ENCODE measurements around the gene COL3A1.

Gene COL3A1

DNA sequence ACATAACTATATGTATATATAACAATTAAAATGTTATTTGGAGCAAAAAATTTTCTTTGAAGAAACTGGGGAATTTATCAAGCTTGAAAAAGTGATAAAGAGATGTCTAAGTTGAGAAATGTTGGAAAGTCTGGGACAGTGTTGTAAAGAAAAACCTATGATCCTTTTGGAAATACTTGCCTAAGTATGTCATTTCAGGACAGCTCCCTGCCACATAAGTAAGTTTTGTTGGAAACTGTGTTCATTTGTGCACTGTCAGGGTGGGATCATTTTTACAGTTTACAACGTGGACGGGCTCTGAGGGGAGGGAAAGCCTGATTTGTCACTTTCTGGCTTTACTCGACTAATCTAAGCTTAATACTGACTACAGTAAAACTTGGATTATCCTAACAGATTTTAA lies 10.4 kb upstream of the COL3A1 start:
- peaks cover 5% of the 10 kb centered on the region for H3K4me1 ChIP-seq (ENCODE audit: insufficient read depth, low read length)
- no peaks in the 10 kb centered on the region for H3K27me3 ChIP-seq (ENCODE audit: control insufficient read depth in 1 of 2, insufficient read depth in 2 of 2, low read length in 2 of 2)
- no peak overlapping the region for H3K9ac ChIP-seq (ENCODE audit: low read length)
- H3K36me3 ChIP-seq (ENCODE audit: insufficient read depth, low read length): no peaks in the 10 kb centered on the region
- no peak overlapping the region for H3K27ac ChIP-seq (ENCODE audit: low read depth, low read length)
- H3K9me3 ChIP-seq (ENCODE audit: low read length): no peaks in the 10 kb centered on the region
- no peak overlapping the region for H3K4me3 ChIP-seq (ENCODE audit: low read depth in 1 of 2, low read length in 2 of 2)

DNA sequence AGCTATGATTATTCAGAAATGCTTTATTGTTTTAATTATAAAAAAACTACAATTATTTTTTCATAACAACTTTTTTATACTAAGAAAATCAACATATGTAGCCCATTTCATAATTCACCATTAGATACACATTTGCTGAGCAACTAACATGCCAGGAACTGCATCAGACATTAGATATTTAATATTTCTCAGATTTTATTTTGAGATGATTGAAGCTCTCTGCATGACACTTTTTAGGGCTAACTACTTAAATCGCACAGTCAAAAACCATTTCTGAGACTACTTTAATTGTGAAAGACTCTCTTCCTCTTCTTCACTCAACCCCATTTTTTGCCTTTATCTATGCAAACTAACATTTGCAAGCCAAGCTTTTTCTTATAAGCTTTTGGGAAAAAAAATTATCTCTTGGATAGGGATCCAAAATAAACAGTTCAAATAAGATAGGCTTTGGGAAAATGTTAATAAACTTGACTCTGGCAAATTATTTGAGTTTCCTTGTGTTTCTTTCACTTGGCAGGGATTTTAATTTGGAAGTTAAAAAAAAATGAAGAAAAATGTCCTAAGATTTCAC lies 9.1 kb upstream of the COL3A1 start:
- Histone ChIP-seq H3K36me3 (ENCODE audit: insufficient read depth, low read length) (no peaks in the 10 kb centered on the region), H3K9ac (ENCODE audit: low read length) (no peak overlapping the region), H3K4me1 (ENCODE audit: insufficient read depth, low read length) (peaks cover 11% of the 10 kb centered on the region), H3K4me3 (ENCODE audit: low read depth in 1 of 2, low read length in 2 of 2) (no peak overlapping the region), H3K27me3 (ENCODE audit: control insufficient read depth in 1 of 2, insufficient read depth in 2 of 2, low read length in 2 of 2) (no peaks in the 10 kb centered on the region), H3K27ac (ENCODE audit: low read depth, low read length) (no peak overlapping the region), H3K9me3 (ENCODE audit: low read length) (no peaks in the 10 kb centered on the region)

DNA sequence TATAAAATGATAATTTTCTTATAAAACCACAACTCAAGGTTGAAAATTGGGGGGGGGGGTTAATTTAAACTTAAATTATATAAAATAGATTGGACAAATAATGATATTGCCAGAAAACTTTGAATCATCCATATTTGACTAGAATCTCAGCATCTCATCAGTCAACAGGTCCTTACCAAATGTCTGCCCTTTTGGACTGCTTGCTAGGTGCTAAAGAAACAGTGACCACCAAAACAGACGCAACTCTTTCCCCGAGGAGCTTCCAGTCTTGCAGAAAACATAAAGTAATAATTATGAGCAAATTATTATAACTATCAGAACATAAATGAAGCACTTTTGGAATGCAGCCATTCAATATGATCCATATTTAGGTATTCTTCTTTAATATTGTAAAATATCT lies 8.6 kb upstream of the COL3A1 start:
- Histone ChIP-seq H3K9me3 (ENCODE audit: low read length) (no peaks in the 10 kb centered on the region), H3K27ac (ENCODE audit: low read depth, low read length) (no peak overlapping the region)

DNA sequence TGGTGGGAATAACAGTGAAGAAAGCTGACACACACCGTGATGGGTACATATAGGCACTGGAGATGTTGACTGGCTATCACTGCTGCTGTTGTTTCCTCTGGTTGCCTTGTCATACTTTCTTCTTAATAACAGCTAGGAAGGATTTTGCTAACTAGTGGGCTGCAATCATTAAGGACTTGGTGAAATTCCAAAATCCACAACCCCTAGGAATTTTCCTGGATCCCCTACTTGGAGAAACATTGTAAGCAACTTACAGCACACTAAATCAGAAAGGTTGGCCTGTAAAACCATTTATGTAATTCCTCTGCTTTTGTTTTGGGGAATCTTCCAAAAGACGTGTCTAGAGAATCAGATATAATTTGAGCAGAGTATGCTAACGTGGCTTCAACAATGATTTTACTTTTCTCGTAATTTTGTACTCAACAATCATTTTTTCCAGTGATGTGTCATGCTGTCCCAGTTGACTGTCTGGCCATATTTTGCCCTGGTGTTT lies 8.0 kb upstream of the COL3A1 start:
- Histone ChIP-seq H3K4me1 (ENCODE audit: insufficient read depth, low read length) (peaks cover 15% of the 10 kb centered on the region), H3K27me3 (ENCODE audit: control insufficient read depth in 1 of 2, insufficient read depth in 2 of 2, low read length in 2 of 2) (no peaks in the 10 kb centered on the region), H3K36me3 (ENCODE audit: insufficient read depth, low read length) (no peaks in the 10 kb centered on the region), H3K9me3 (ENCODE audit: low read length) (no peaks in the 10 kb centered on the region), H3K27ac (ENCODE audit: low read depth, low read length) (no peak overlapping the region), H3K9ac (ENCODE audit: low read length) (no peak overlapping the region), H3K4me3 (ENCODE audit: low read depth in 1 of 2, low read length in 2 of 2) (no peak overlapping the region)

More for the DNA sequence above, 8.6 kb upstream of the COL3A1 start:
- Histone ChIP-seq H3K27me3 (ENCODE audit: control insufficient read depth in 1 of 2, insufficient read depth in 2 of 2, low read length in 2 of 2) (no peaks in the 10 kb centered on the region), H3K4me1 (ENCODE audit: insufficient read depth, low read length) (peaks cover 11% of the 10 kb centered on the region), H3K9ac (ENCODE audit: low read length) (no peak overlapping the region), H3K4me3 (ENCODE audit: low read depth in 1 of 2, low read length in 2 of 2) (no peak overlapping the region), H3K36me3 (ENCODE audit: insufficient read depth, low read length) (no peaks in the 10 kb centered on the region)

DNA sequence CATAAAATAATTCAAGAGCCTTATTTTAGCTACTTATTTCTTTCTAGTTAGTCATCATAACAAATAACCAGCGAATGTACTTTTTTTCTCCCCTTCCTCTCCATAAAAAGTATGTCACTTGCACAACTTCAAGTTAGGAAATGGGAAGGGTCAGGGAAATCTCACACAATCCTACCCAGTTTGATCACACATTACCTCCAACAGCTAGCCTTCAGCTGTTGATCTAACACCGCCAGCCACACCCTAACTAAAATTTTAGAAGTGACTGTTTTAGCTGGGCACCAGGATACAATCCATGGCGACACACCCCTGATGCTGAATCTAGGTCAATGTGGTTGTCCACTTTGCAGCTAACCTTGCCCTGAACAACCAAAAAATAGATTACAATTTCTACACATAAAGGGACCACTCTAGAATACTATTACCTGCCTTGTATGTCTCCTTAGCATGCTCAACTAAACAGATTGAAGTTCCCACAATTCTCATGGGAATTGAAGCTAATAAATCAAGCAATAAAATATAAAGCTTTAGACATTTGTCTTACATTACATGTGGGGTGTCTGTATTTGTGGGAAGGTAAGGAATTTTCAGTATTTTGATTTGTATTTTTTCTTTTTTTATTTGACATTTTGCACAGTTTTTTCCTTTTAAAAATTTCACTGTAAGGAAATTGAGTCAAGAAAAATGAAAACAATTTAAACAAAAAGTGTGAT lies 7.3 kb upstream of the COL3A1 start:
- H3K4me3 ChIP-seq (ENCODE audit: low read depth in 1 of 2, low read length in 2 of 2): no peak overlapping the region
- H3K9ac ChIP-seq (ENCODE audit: low read length): no peak overlapping the region
- H3K27ac ChIP-seq (ENCODE audit: low read depth, low read length): no peak overlapping the region
- no peaks in the 10 kb centered on the region for H3K27me3 ChIP-seq (ENCODE audit: control insufficient read depth in 1 of 2, insufficient read depth in 2 of 2, low read length in 2 of 2)
- no peaks in the 10 kb centered on the region for H3K36me3 ChIP-seq (ENCODE audit: insufficient read depth, low read length)
- peaks cover 22% of the 10 kb centered on the region for H3K4me1 ChIP-seq (ENCODE audit: insufficient read depth, low read length)
- no peaks in the 10 kb centered on the region for H3K9me3 ChIP-seq (ENCODE audit: low read length)

DNA sequence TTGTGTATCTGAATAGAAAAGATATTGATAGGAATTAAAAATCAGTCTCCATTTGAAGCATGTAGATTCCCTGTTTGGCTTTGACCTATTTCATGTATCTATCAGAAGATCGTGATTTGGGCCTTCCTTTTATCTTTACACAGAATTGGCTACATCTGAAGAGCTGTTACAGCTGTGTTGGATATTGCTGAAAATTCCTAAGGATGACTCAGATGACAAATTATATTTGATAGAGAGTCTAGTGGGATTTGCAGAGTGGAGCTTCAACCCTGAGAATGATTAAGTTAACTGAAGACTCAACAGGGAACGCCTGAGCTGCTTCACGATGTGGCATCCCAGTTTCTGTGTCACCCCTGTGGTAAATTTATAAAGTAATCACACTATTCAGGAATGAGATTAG lies 4.9 kb upstream of the COL3A1 start:
- no peak overlapping the region for H3K4me3 ChIP-seq (ENCODE audit: low read depth in 1 of 2, low read length in 2 of 2)
- peaks cover 32% of the 10 kb centered on the region for H3K4me1 ChIP-seq (ENCODE audit: insufficient read depth, low read length)
- no peaks in the 10 kb centered on the region for H3K9me3 ChIP-seq (ENCODE audit: low read length)
- H3K9ac ChIP-seq (ENCODE audit: low read length): no peak overlapping the region
- no peaks in the 10 kb centered on the region for H3K27me3 ChIP-seq (ENCODE audit: control insufficient read depth in 1 of 2, insufficient read depth in 2 of 2, low read length in 2 of 2)
- H3K36me3 ChIP-seq (ENCODE audit: insufficient read depth, low read length): no peaks in the 10 kb centered on the region
- peak overlapping the region; percentile 82 for H3K27ac ChIP-seq (ENCODE audit: low read depth, low read length)

DNA sequence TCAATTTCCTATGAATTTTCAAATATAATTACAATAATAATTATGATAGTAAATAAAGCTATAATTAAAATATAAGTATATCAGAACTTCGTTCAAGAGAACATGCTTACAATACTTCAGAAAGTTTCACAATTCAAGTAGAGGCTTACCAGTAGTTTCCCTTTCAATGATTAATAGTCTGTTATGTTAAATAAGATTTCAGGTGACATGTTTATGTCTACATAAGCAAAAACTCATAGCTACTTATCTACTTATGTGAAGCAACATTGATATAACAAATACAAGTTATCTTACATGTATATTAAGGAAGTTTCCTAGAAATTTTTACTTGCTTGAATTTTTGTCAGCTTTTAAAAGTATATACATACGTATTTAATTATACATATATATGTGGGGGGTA lies 4.5 kb upstream of the COL3A1 start:
- peak overlapping the region; percentile 82 for H3K27ac ChIP-seq (ENCODE audit: low read depth, low read length)
- H3K4me1 ChIP-seq (ENCODE audit: insufficient read depth, low read length): peaks cover 32% of the 10 kb centered on the region
- no peak overlapping the region for H3K4me3 ChIP-seq (ENCODE audit: low read depth in 1 of 2, low read length in 2 of 2)
- H3K36me3 ChIP-seq (ENCODE audit: insufficient read depth, low read length): no peaks in the 10 kb centered on the region
- H3K27me3 ChIP-seq (ENCODE audit: control insufficient read depth in 1 of 2, insufficient read depth in 2 of 2, low read length in 2 of 2): no peaks in the 10 kb centered on the region
- H3K9ac ChIP-seq (ENCODE audit: low read length): no peak overlapping the region
- no peaks in the 10 kb centered on the region for H3K9me3 ChIP-seq (ENCODE audit: low read length)

DNA sequence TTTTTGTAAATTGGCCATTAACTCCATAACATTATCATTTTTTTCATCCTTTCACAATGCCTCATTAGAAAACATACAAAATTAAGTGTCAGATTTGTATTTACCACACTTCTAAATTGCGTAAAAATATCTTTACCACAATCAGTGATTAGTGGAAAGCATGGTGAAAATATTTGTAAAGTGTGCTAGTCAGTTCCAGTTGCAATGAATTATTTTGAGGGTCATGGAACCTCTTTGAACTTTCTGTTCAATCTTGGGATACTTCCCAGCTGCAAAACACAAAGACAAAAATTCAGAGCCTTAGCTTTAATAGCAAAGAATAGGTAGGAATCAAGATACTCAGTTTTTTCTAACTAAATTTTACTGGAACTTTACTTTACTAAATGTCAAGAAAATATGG lies 4.0 kb upstream of the COL3A1 start:
- H3K27me3 ChIP-seq (ENCODE audit: control insufficient read depth in 1 of 2, insufficient read depth in 2 of 2, low read length in 2 of 2): no peaks in the 10 kb centered on the region
- H3K9ac ChIP-seq (ENCODE audit: low read length): no peak overlapping the region
- H3K9me3 ChIP-seq (ENCODE audit: low read length): no peaks in the 10 kb centered on the region
- H3K36me3 ChIP-seq (ENCODE audit: insufficient read depth, low read length): no peaks in the 10 kb centered on the region
- H3K27ac ChIP-seq (ENCODE audit: low read depth, low read length): peak overlapping the region; percentile 59
- H3K4me3 ChIP-seq (ENCODE audit: low read depth in 1 of 2, low read length in 2 of 2): no peak overlapping the region
- H3K4me1 ChIP-seq (ENCODE audit: insufficient read depth, low read length): peaks cover 32% of the 10 kb centered on the region

DNA sequence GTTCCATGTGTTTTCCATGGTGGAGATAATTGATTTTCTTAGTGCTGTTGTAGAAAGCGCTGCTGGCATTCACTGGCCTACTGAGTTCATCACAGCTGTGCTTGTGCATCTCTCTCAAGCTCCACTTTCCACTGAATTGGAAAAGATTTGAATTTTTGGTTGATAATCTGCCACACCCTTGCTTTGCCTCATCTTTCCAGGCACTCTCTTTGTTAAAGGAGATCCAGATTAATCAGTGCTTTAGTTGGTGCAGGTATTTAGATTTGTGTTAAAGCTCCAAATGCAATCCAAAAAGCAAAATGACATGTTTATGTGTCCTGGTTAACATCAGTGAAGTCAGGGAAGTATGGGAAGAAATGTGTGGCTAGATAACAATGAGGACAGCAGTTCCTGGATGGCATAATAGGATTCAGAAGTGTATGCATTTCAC lies 2.7 kb upstream of the COL3A1 start:
- H3K4me1 ChIP-seq (ENCODE audit: insufficient read depth, low read length): peaks cover 32% of the 10 kb centered on the region
- H3K9me3 ChIP-seq (ENCODE audit: low read length): no peaks in the 10 kb centered on the region
- peak overlapping the region; percentile 59 for H3K27ac ChIP-seq (ENCODE audit: low read depth, low read length)
- no peaks in the 10 kb centered on the region for H3K27me3 ChIP-seq (ENCODE audit: control insufficient read depth in 1 of 2, insufficient read depth in 2 of 2, low read length in 2 of 2)
- no peaks in the 10 kb centered on the region for H3K36me3 ChIP-seq (ENCODE audit: insufficient read depth, low read length)
- H3K4me3 ChIP-seq (ENCODE audit: low read depth in 1 of 2, low read length in 2 of 2): peak overlapping the region in 1 of 2 donors; percentile 12
- H3K9ac ChIP-seq (ENCODE audit: low read length): no peak overlapping the region

DNA sequence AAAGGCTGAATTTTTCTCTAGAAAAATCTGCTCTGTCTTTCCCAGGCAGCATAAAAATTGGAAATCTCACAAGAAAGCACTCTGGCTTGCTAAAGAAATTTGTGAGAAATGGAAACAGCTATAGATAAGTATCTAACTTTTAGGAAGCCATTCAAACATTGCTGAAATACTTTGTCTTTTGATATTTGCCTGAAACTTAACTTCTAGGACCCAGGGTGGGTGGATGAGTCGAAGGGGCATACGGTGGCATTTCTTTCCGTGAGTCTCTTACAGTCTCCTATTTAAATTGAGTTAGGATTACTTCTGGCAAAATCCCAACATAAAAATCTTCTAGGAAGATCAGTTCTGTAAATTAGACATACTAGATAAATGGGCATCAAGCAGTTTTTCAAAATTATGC lies 532 bp upstream of the COL3A1 start:
- H3K27ac ChIP-seq (ENCODE audit: low read depth, low read length): peak overlapping the region; percentile 98
- peak overlapping the region; percentile 88 for H3K9ac ChIP-seq (ENCODE audit: low read length)
- H3K4me3 ChIP-seq (ENCODE audit: low read depth in 1 of 2, low read length in 2 of 2): peak overlapping the region; percentile 51 to 75
- no peaks in the 10 kb centered on the region for H3K9me3 ChIP-seq (ENCODE audit: low read length)
- H3K27me3 ChIP-seq (ENCODE audit: control insufficient read depth in 1 of 2, insufficient read depth in 2 of 2, low read length in 2 of 2): no peaks in the 10 kb centered on the region
- peaks cover 29% of the 10 kb centered on the region for H3K4me1 ChIP-seq (ENCODE audit: insufficient read depth, low read length)
- H3K36me3 ChIP-seq (ENCODE audit: insufficient read depth, low read length): no peaks in the 10 kb centered on the region

DNA sequence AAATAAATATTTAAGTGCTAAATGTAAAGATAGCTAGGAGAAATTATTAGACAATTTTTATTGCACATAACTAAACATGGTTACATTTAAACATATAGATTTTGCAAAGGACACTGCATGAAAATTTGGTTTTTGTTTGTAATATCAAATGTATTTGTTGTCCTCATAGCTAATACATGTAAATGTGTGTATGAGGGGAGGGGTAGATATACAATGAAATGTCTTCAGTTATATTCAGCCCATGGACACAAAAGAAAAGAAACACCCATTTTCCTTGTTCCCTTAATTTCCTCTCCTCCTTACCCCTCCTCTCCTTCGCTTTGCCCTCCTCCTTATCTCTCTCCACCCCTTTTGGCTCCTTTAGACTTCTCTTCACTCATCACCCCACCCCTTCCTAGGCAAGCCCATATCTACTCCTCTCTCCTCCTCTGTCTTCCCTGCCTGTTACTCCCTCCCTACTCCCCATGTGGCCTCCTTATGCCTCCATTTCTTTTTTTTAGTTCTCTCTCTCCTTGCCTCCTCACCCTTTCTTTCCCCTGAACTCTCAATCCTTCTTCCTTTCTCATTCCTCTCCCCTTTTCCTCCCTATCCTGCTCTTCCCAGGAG lies 1.4 kb downstream of the COL3A1 start:
- Histone ChIP-seq H3K4me3 (ENCODE audit: low read depth in 1 of 2, low read length in 2 of 2) (peak overlapping the region; percentile 51 to 75), H3K27ac (ENCODE audit: low read depth, low read length) (peak overlapping the region; percentile 98), H3K27me3 (ENCODE audit: control insufficient read depth in 1 of 2, insufficient read depth in 2 of 2, low read length in 2 of 2) (no peaks in the 10 kb centered on the region), H3K9ac (ENCODE audit: low read length) (peak overlapping the region; percentile 88), H3K9me3 (ENCODE audit: low read length) (no peaks in the 10 kb centered on the region), H3K36me3 (ENCODE audit: insufficient read depth, low read length) (no peaks in the 10 kb centered on the region), H3K4me1 (ENCODE audit: insufficient read depth, low read length) (peaks cover 22% of the 10 kb centered on the region)

Data from muscle layer of colon (tissue), 2 donors.